Calu3 (cell line): Measurements from ENCODE around the gene TBC1D8. TPM values are rescaled to one million over a fixed set of nuclear protein-coding genes. Genes with fewer than 3 reads are reported as not detected.
A peak's percentile ranks its signal among the peaks of the same experiment; 100 is the strongest.

Experiments used
- BruUV-seq: library from RNA; stranded (reverse); fragments of 400-500 nt; replicated peaks from 2 replicates; lab custom pipeline; 2021; lab: Mats Ljungman, UMichigan
- CTCF ChIA-PET: fragments of 300-600 bp; sonication (Branson Sonifier 250); formaldehyde crosslinking; loops from one replicate; lab custom pipeline; 2022; ENCODE audit warnings: antibody characterized with exemption; lab: Charles Lee
- DNase-seq: peaks from one replicate; pipeline ENCODE4 v3.0.0; 2022
- H3K27ac Mint-ChIP-seq: one replicate; pipeline ENCODE4 v1.8.0; 2022; ENCODE audit warnings: mixed read lengths; ENCODE audit not compliant: unreplicated experiment
- H3K27me3 Mint-ChIP-seq: one replicate; pipeline ENCODE4 v1.8.0; 2022; ENCODE audit warnings: mixed read lengths; ENCODE audit not compliant: unreplicated experiment
- H3K36me3 Mint-ChIP-seq: one replicate; pipeline ENCODE4 v1.8.0; 2022; ENCODE audit warnings: mild to moderate bottlenecking, moderate library complexity, mixed read lengths; ENCODE audit not compliant: insufficient read depth, unreplicated experiment
- H3K4me1 Mint-ChIP-seq: one replicate; pipeline ENCODE4 v1.8.0; 2022; ENCODE audit warnings: mild to moderate bottlenecking, low read depth, mixed read lengths; ENCODE audit not compliant: unreplicated experiment
- H3K4me3 Mint-ChIP-seq: one replicate; pipeline ENCODE4 v1.8.0; 2022; ENCODE audit warnings: mild to moderate bottlenecking, low read depth, moderate library complexity, mixed read lengths; ENCODE audit not compliant: unreplicated experiment
- H3K9me3 Mint-ChIP-seq: one replicate; pipeline ENCODE4 v1.8.0; 2022; ENCODE audit warnings: low read depth, mixed read lengths; ENCODE audit not compliant: unreplicated experiment
- intact Hi-C: fragments of 100-400 bp; cut with micrococcal nuclease; formaldehyde crosslinking; loops from one replicate; pipeline ENCODE4 v1.10.0; 2022; ENCODE audit not compliant: unreplicated experiment
- total RNA-seq: library from RNA; stranded (reverse); gene quantifications from 2 replicates; pipeline ENCODE4 v1.2.3, GENCODE V29; 2022
- TF ChIP-seq, protein P1 (sequence below): fragments of 200-600 bp; IDR thresholded peaks from one replicate; pipeline ENCODE4 v1.8.0; 2022; ENCODE audit warnings: antibody characterized with exemption; ENCODE audit not compliant: unreplicated experiment

The TBC1D8 gene
- total RNA-seq, 1 experiment from 2014 or later = 25.3 TPM

GRCh38 chr2:101121174-101121573 is 30.0 kb downstream of the TBC1D8 start:
- intact Hi-C loops = no loop called here
- peaks cover 27% of the 10 kb centered on the region for H3K36me3 Mint-ChIP-seq
- CTCF ChIA-PET = interaction anchor here (0.5 to 1.3 kb wide), 4 partner anchors 29 to 503 kb away, joined by 3 to 6 read pairs (median 4); no protein-coding TSS in a partner anchor
- peaks cover 2% of the 10 kb centered on the region for H3K9me3 Mint-ChIP-seq
- peak overlapping the region; percentile 33 for H3K4me3 Mint-ChIP-seq
- TF ChIP-seq, protein P1, sequence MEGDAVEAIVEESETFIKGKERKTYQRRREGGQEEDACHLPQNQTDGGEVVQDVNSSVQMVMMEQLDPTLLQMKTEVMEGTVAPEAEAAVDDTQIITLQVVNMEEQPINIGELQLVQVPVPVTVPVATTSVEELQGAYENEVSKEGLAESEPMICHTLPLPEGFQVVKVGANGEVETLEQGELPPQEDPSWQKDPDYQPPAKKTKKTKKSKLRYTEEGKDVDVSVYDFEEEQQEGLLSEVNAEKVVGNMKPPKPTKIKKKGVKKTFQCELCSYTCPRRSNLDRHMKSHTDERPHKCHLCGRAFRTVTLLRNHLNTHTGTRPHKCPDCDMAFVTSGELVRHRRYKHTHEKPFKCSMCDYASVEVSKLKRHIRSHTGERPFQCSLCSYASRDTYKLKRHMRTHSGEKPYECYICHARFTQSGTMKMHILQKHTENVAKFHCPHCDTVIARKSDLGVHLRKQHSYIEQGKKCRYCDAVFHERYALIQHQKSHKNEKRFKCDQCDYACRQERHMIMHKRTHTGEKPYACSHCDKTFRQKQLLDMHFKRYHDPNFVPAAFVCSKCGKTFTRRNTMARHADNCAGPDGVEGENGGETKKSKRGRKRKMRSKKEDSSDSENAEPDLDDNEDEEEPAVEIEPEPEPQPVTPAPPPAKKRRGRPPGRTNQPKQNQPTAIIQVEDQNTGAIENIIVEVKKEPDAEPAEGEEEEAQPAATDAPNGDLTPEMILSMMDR = no peak
- H3K27me3 Mint-ChIP-seq = no peaks in the 10 kb centered on the region
- peaks cover 60% of the 10 kb centered on the region for H3K4me1 Mint-ChIP-seq
- no TSS peak for BruUV-seq
- H3K27ac Mint-ChIP-seq = peak overlapping the region; percentile 77
- no peak for DNase-seq

DNA sequence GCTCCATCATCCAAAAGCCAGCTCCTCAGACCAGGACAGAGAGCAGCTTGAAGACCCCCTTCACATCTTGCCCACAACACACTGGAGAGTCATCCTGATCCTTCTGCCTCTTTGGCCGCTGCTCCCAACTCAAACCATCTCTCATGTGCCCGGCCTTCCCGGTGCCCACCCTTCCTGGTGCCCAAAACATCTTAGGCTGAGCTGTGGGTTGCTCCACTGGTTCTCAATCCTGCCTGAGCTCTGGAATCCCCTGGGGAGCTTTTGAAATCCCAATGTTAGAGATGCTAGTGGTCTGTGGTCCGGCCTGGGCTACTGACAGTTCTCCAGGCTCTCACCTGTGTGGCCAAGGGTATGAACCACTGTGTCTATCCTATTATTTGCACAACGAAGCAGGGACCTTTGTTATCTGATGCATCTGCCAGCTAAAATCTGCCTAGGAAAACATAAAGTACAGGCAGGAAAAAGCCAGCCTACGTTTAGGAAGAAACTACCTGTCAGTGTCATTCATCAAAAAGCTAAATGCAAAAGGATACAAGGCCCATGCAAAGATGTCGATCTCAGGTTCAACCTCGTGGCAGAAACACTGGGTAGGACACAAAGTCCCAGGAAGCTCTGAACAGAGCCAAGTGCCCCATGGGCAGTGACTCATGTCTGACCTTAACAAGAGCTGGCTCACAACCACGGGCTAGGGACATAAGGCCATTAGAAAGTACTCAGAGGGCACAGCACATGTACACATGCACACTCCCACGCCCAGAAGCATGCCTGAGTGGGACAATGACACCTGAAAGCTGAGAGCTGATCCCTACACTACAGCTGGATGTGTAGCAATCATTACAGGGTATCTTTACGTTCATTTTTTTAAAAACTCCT is 30.8 kb downstream of the TBC1D8 start:
- Mint-ChIP-seq H3K4me1 (peaks cover 52% of the 10 kb centered on the region), H3K27me3 (no peaks in the 10 kb centered on the region), H3K27ac (peak overlapping the region; percentile 77), H3K9me3 (no peaks in the 10 kb centered on the region), H3K36me3 (peaks cover 23% of the 10 kb centered on the region), H3K4me3 (peak overlapping the region; percentile 33)
- TF ChIP-seq, protein P1 = no peak
- intact Hi-C loops = no loop called here
- BruUV-seq = no TSS peak
- CTCF ChIA-PET = interaction anchor here (0.5 to 1.3 kb wide), 6 partner anchors 30 to 502 kb away, joined by 3 to 6 read pairs (median 3); no protein-coding TSS in a partner anchor
- DNase-seq = peak; percentile 72

- peak overlapping the region; percentile 4 for H3K4me3 Mint-ChIP-seq
- no peaks in the 10 kb centered on the region for H3K9me3 Mint-ChIP-seq
- DNase-seq = peak; percentile 39
- TF ChIP-seq, protein P1 = no peak
- H3K4me1 Mint-ChIP-seq = peaks cover 50% of the 10 kb centered on the region
- peak overlapping the region; percentile 40 for H3K27ac Mint-ChIP-seq
- no peaks in the 10 kb centered on the region for H3K27me3 Mint-ChIP-seq
- CTCF ChIA-PET = no interaction called here
- BruUV-seq = no TSS peak
- intact Hi-C loops = no loop called here
- peaks cover 16% of the 10 kb centered on the region for H3K36me3 Mint-ChIP-seq
Measured at GRCh38 chr2:101119431-101119830, 31.8 kb downstream of the TBC1D8 start.

- Mint-ChIP-seq H3K4me3 (no peak overlapping the region), H3K27ac (no peak overlapping the region), H3K4me1 (peaks cover 59% of the 10 kb centered on the region), H3K9me3 (no peaks in the 10 kb centered on the region), H3K27me3 (no peaks in the 10 kb centered on the region), H3K36me3 (peaks cover 16% of the 10 kb centered on the region)
- intact Hi-C loops = no loop called here
- no TSS peak for BruUV-seq
- CTCF ChIA-PET = no interaction called here
- TF ChIP-seq, protein P1 = no peak
- DNase-seq = no peak
Measured at GRCh38 chr2:101116841-101117552, 34.2 kb downstream of the TBC1D8 start.
